ENCODE results near the gene GRK4. TPM values are rescaled to one million over a fixed set of nuclear protein-coding genes. Genes with fewer than 3 reads are reported as not detected.

Gene GRK4
- total RNA-seq, 1 donor from 2014 or later = 10.5 TPM

- TF ChIP-seq CTCF (IDR thresholded peaks at IDR 0.05) = no peak
- H3K9me3 Mint-ChIP-seq (ENCODE audit: unreplicated experiment) = peaks cover 10% of the 10 kb centered on the region
- no peak for DNase-seq (ENCODE audit: extremely low spot score, unreplicated experiment)
- H3K27me3 Mint-ChIP-seq (ENCODE audit: unreplicated experiment) = no peaks in the 10 kb centered on the region
- H3K36me3 Mint-ChIP-seq (ENCODE audit: unreplicated experiment) = peaks cover 57% of the 10 kb centered on the region
- H3K4me3 Mint-ChIP-seq (ENCODE audit: unreplicated experiment) = no peak overlapping the region
- peak overlapping the region; percentile 77 for H3K27ac Mint-ChIP-seq (ENCODE audit: unreplicated experiment)
- peaks cover 27% of the 10 kb centered on the region for H3K4me1 Mint-ChIP-seq (ENCODE audit: unreplicated experiment)
These were observed 40.2 kb upstream of the GRK4 start for GRCh38 chr4:2923141-2923551.

- H3K27ac Mint-ChIP-seq (ENCODE audit: unreplicated experiment) = peak overlapping the region; percentile 70
- H3K4me1 Mint-ChIP-seq (ENCODE audit: unreplicated experiment) = peaks cover 27% of the 10 kb centered on the region
- TF ChIP-seq CTCF (IDR thresholded peaks at IDR 0.05) = no peak
- H3K9me3 Mint-ChIP-seq (ENCODE audit: unreplicated experiment) = peaks cover 10% of the 10 kb centered on the region
- no peaks in the 10 kb centered on the region for H3K27me3 Mint-ChIP-seq (ENCODE audit: unreplicated experiment)
- DNase-seq (ENCODE audit: extremely low spot score, unreplicated experiment) = no peak
- no peak overlapping the region for H3K4me3 Mint-ChIP-seq (ENCODE audit: unreplicated experiment)
- H3K36me3 Mint-ChIP-seq (ENCODE audit: unreplicated experiment) = peaks cover 53% of the 10 kb centered on the region
These were observed 39.6 kb upstream of the GRK4 start for GRCh38 chr4:2923668-2924173.

- Mint-ChIP-seq H3K4me3 (ENCODE audit: unreplicated experiment) (no peak overlapping the region), H3K9me3 (ENCODE audit: unreplicated experiment) (peaks cover 10% of the 10 kb centered on the region), H3K27me3 (ENCODE audit: unreplicated experiment) (no peaks in the 10 kb centered on the region), H3K4me1 (ENCODE audit: unreplicated experiment) (peaks cover 27% of the 10 kb centered on the region), H3K27ac (ENCODE audit: unreplicated experiment) (peak overlapping the region; percentile 41), H3K36me3 (ENCODE audit: unreplicated experiment) (peaks cover 56% of the 10 kb centered on the region)
- TF ChIP-seq CTCF (IDR thresholded peaks at IDR 0.05) = no peak
- DNase-seq (ENCODE audit: extremely low spot score, unreplicated experiment) = no peak
These were observed 39.1 kb upstream of the GRK4 start for GRCh38 chr4:2924286-2924685.

GRCh38 chr4:2924765-2925301 is 38.5 kb upstream of the GRK4 start:
- TF ChIP-seq CTCF (IDR thresholded peaks at IDR 0.05) = no peak
- no peak overlapping the region for H3K4me3 Mint-ChIP-seq (ENCODE audit: unreplicated experiment)
- no peak for DNase-seq (ENCODE audit: extremely low spot score, unreplicated experiment)
- peaks cover 4% of the 10 kb centered on the region for H3K9me3 Mint-ChIP-seq (ENCODE audit: unreplicated experiment)
- H3K27ac Mint-ChIP-seq (ENCODE audit: unreplicated experiment) = peak overlapping the region; percentile 41
- no peaks in the 10 kb centered on the region for H3K27me3 Mint-ChIP-seq (ENCODE audit: unreplicated experiment)
- H3K36me3 Mint-ChIP-seq (ENCODE audit: unreplicated experiment) = peaks cover 51% of the 10 kb centered on the region
- H3K4me1 Mint-ChIP-seq (ENCODE audit: unreplicated experiment) = peaks cover 27% of the 10 kb centered on the region

GRCh38 chr4:2925496-2925895 is 37.9 kb upstream of the GRK4 start:
- no peak overlapping the region for H3K27ac Mint-ChIP-seq (ENCODE audit: unreplicated experiment)

More at GRCh38 chr4:2925496-2925895, 37.9 kb upstream of the GRK4 start:
- Mint-ChIP-seq H3K4me1 (ENCODE audit: unreplicated experiment) (peaks cover 27% of the 10 kb centered on the region), H3K27me3 (ENCODE audit: unreplicated experiment) (no peaks in the 10 kb centered on the region), H3K36me3 (ENCODE audit: unreplicated experiment) (peaks cover 44% of the 10 kb centered on the region), H3K9me3 (ENCODE audit: unreplicated experiment) (no peaks in the 10 kb centered on the region), H3K4me3 (ENCODE audit: unreplicated experiment) (no peak overlapping the region)
- no peak for DNase-seq (ENCODE audit: extremely low spot score, unreplicated experiment)
- TF ChIP-seq CTCF (IDR thresholded peaks at IDR 0.05) = no peak

All from osteocyte (in vitro differentiated cells).